Thyroid gland (tissue), 4 donors: Measurements from ENCODE around the gene CD6. TPM values are rescaled to one million over a fixed set of nuclear protein-coding genes. Genes with fewer than 3 reads are reported as not detected.

Source experiments
- DNase-seq, 2 donors: peaks; one replicate each; pipeline ENCODE4 v3.0.0-alpha.2; 2019
- H3K27ac ChIP-seq, 3 donors: fragments of 200-600 bp; sonication (generic); 1 replicate in 2 of 3; 2 replicates in 1 of 3; pipeline ENCODE4 v1.5.1; 2016 to 2019; ENCODE audit warnings: mild to moderate bottlenecking in 1 of 3, moderate library complexity in 1 of 3
- H3K27me3 ChIP-seq: fragments of 200-600 bp; sonication (generic); one replicate; pipeline ENCODE4 v1.5.1; 2019
- H3K36me3 ChIP-seq, 2 donors: fragments of 200-600 bp; sonication (generic); one replicate each; pipeline ENCODE4 v1.5.1; 2016 to 2019
- H3K4me1 ChIP-seq, 2 donors: fragments of 200-600 bp; sonication (generic); one replicate each; pipeline ENCODE4 v1.5.1; 2017 to 2019
- H3K4me3 ChIP-seq, 3 donors: fragments of 200-600 bp; sonication (generic); replicated peaks in 1 of 3; 1 replicate in 2 of 3; 2 replicates in 1 of 3; pipeline ENCODE4 v1.5.1; 2016; ENCODE audit warnings: mild to moderate bottlenecking in 1 of 3
- H3K9me3 ChIP-seq: fragments of 200-600 bp; sonication (generic); one replicate; pipeline ENCODE4 v1.5.1; 2017
- POLR2A ChIP-seq, 2 donors: fragments of 450-650 bp; IDR thresholded peaks; one replicate each; pipeline ENCODE4 v1.6.1; 2017; ENCODE audit warnings: antibody characterized with exemption in 2 of 2, mild to moderate bottlenecking in 2 of 2, moderate library complexity in 1 of 2
- WGBS, 2 donors: methylation state at CpG; one replicate each; pipeline ENCODE4 v1.1.5; 2017; 5-methylcytosine and 5-hydroxymethylcytosine counted together
- intact Hi-C: fragments of 100-400 bp; cut with DNase I; formaldehyde crosslinking; loops from one replicate; pipeline ENCODE4 v1.15.1; 2023
- total RNA-seq, 4 donors: library from RNA; depleted of rRNA; stranded (reverse); fragments of >200 nt; gene quantifications; one replicate each; pipeline ENCODE4 v1.2.3, GENCODE V29; 2016
- TF ChIP-seq, protein P1 (sequence below), 6 experiments: fragments of 200-600 bp in 3 of 6; fragments of 450-650 bp in 3 of 6; sonication (generic) in 3 of 6; IDR thresholded peaks; one replicate each; pipeline ENCODE4 v1.5.1; 2016 to 2019; ENCODE audit warnings: antibody characterized with exemption in 6 of 6, mild to moderate bottlenecking in 2 of 6, inconsistent platforms in 1 of 6, moderate library complexity in 1 of 6

Gene CD6
- total RNA-seq, 4 donors from 2014 or later, result 0.40 to 2.7 (median 0.69) TPM

DNA sequence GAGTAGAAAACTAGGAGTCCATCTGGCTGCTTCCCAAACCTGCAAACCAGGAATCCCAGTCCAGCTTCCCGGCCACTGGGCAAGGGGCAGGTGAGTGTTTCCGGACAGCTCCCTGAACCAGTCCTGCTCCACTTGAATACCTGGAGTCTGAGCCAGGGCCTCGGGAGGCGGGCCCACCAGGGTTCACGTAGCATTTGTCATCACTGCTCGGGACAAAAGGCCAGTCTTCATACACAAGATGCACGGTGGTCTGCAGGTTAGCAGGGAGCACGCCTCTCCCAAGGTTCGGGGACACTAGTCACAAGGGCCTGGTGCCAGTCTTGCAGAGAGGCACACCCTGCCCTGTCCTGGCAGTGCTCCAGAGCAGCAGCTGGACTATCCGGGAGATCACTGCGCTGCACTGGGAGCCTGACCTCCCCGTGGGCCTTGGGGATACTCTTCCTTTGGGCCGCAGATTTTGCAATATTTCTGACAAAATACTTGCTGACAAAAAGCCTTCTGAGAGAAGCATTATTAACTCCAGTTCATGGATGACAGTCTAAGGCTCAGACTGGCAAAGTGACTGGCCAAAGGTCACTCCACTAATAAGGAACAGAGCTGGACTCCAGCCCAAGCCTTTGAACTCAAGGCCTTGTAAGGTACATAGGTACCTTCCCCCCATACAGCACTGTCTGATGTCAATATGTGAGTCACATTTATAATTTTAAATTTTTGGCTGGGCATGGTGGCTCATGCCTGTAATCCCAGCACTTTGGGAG, 25.1 kb downstream of the CD6 start:
- intact Hi-C loops, result no loop called here
- DNase-seq, result peak; percentile 61 to 74
- TF ChIP-seq, protein P1, sequence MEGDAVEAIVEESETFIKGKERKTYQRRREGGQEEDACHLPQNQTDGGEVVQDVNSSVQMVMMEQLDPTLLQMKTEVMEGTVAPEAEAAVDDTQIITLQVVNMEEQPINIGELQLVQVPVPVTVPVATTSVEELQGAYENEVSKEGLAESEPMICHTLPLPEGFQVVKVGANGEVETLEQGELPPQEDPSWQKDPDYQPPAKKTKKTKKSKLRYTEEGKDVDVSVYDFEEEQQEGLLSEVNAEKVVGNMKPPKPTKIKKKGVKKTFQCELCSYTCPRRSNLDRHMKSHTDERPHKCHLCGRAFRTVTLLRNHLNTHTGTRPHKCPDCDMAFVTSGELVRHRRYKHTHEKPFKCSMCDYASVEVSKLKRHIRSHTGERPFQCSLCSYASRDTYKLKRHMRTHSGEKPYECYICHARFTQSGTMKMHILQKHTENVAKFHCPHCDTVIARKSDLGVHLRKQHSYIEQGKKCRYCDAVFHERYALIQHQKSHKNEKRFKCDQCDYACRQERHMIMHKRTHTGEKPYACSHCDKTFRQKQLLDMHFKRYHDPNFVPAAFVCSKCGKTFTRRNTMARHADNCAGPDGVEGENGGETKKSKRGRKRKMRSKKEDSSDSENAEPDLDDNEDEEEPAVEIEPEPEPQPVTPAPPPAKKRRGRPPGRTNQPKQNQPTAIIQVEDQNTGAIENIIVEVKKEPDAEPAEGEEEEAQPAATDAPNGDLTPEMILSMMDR (IDR thresholded peaks at IDR 0.05), result no peak
- TF ChIP-seq POLR2A (IDR thresholded peaks at IDR 0.05), result no peak
- Histone ChIP-seq H3K36me3 (no peaks in the 10 kb centered on the region), H3K27ac (no peak overlapping the region), H3K27me3 (no peaks in the 10 kb centered on the region), H3K4me3 (no peak overlapping the region), H3K9me3 (no peaks in the 10 kb centered on the region), H3K4me1 (peaks cover 15 to 22% of the 10 kb centered on the region in 2 donors)
- 34 to 37% methylated on average over 9 to 13 of the region's 13 CpGs for WGBS, 2 donors

DNA sequence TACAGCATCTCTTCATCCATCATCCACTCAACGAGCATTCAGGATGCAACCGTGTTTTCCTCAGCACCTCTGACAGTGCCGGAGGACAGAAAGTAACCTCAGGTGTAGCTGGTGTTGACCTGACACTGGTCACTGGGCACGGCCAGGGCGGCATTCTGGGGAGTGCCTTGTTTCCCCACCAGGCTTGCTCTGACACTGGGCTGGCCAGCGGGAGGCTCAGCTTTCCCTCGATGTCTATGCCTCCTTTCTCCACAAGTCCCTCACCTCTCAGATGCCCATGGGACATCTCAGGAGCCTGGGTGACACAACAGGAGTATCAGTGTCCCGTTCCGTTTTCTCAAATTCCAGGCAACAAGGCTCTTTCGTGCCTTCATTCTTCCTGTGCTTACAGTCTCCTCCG, 28.9 kb downstream of the CD6 start:
- Histone ChIP-seq H3K27me3 (no peaks in the 10 kb centered on the region), H3K9me3 (no peaks in the 10 kb centered on the region), H3K27ac (no peak overlapping the region), H3K4me3 (no peak overlapping the region), H3K4me1 (peaks cover 12 to 17% of the 10 kb centered on the region in 2 donors), H3K36me3 (no peaks in the 10 kb centered on the region)
- intact Hi-C loops, result no loop called here
- no peak for DNase-seq
- TF ChIP-seq, protein P1 (IDR thresholded peaks at IDR 0.05), result no peak
- TF ChIP-seq POLR2A (IDR thresholded peaks at IDR 0.05), result no peak
- WGBS, 2 donors, result 74 to 82% methylated on average over 11 of the region's 11 CpGs

DNA sequence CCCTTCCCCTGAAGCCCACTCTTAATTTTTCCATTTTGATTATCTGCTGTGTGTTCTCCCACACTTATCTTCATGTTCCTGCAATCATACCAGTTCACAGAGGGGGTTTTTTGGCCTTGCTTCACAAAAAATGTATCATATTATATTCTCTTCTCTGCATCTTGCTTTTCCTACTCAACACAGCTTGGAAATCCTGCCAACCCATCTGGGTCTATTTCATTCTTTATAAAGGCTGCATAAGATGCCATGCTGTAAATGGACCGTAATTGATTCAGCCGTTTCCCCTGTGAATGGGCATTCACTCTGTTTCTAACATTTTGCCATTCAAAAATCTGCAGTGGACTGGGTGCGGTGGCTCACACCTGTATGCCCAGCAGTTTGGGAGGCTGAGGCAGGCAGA, 30.5 kb downstream of the CD6 start:
- WGBS, 2 donors, result 93 to 97% methylated on average over 3 of the region's 3 CpGs

DNA sequence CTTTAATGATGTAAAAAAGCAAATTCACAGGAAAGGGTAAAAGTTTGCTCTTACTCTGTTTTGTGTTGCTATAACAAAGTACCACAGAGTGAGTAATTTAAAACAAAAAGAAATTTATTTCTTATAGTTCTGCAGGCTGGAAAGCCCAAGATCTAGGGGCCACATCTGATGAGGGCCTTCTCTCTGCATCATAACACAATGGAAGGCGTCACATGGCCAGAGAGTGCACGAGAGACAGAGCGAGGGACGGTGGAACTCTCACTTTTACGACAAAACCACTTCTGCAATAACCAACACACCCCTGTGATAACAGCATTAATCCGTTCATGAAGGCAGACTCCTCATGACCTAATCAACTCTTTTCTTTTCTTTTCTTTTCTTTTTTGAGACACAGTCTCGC, 31.1 kb downstream of the CD6 start:
- H3K36me3 ChIP-seq, result no peaks in the 10 kb centered on the region
- intact Hi-C loops, result no loop called here
- no peak overlapping the region for H3K27ac ChIP-seq
- no peak for DNase-seq
- no peak for TF ChIP-seq POLR2A (IDR thresholded peaks at IDR 0.05)
- TF ChIP-seq, protein P1 (IDR thresholded peaks at IDR 0.05), result no peak
- 89 to 92% methylated on average over 7 of the region's 7 CpGs for WGBS, 2 donors
- no peaks in the 10 kb centered on the region for H3K27me3 ChIP-seq
- no peaks in the 10 kb centered on the region for H3K9me3 ChIP-seq
- H3K4me3 ChIP-seq, result no peak overlapping the region
- peaks cover 0 to 10% of the 10 kb centered on the region in 2 donors for H3K4me1 ChIP-seq

More for the DNA sequence above, 30.5 kb downstream of the CD6 start:
- H3K4me1 ChIP-seq, result peaks cover 0 to 5% of the 10 kb centered on the region in 2 donors
- H3K36me3 ChIP-seq, result no peaks in the 10 kb centered on the region
- TF ChIP-seq POLR2A (IDR thresholded peaks at IDR 0.05), result no peak
- TF ChIP-seq, protein P1 (IDR thresholded peaks at IDR 0.05), result no peak
- DNase-seq, result no peak
- no peaks in the 10 kb centered on the region for H3K9me3 ChIP-seq
- intact Hi-C loops, result no loop called here
- H3K4me3 ChIP-seq, result no peak overlapping the region
- H3K27me3 ChIP-seq, result no peaks in the 10 kb centered on the region
- no peak overlapping the region for H3K27ac ChIP-seq

DNA sequence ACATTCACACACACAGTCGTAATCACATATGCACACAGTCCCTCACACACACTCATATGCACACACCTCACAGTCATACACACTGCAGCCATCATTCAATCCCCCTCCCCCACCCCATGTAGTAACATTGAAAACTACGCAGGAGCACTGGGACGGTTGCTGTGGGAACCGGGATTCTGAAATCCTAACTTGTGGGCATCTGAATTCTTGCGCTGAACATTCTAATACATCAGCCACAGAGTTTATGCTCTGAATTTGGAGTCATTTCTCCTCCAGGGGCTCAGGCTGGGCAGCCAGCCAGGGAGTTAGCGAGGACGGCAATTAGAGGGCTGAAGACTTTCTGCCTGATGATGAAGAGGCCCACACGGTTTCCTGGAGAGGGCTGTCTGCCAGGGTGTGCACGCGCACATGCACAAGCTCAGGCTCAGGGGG, 32.7 kb downstream of the CD6 start:
- intact Hi-C loops, result no loop called here
- H3K27ac ChIP-seq, result no peak overlapping the region
- H3K27me3 ChIP-seq, result no peaks in the 10 kb centered on the region
- peaks cover 6 to 19% of the 10 kb centered on the region in 2 donors for H3K4me1 ChIP-seq
- TF ChIP-seq POLR2A (IDR thresholded peaks at IDR 0.05), result no peak
- TF ChIP-seq, protein P1 (IDR thresholded peaks at IDR 0.05), result no peak
- no peaks in the 10 kb centered on the region for H3K9me3 ChIP-seq
- H3K4me3 ChIP-seq, result no peak overlapping the region
- whole genome bisulfite sequencing, 2 donors, result 27 to 38% methylated on average over 10 of the region's 10 CpGs
- no peaks in the 10 kb centered on the region for H3K36me3 ChIP-seq
- DNase-seq, result peak; percentile 27 to 39
